ENCODE measurements around the gene NKG7.

- TF ChIP-seq, protein P1, sequence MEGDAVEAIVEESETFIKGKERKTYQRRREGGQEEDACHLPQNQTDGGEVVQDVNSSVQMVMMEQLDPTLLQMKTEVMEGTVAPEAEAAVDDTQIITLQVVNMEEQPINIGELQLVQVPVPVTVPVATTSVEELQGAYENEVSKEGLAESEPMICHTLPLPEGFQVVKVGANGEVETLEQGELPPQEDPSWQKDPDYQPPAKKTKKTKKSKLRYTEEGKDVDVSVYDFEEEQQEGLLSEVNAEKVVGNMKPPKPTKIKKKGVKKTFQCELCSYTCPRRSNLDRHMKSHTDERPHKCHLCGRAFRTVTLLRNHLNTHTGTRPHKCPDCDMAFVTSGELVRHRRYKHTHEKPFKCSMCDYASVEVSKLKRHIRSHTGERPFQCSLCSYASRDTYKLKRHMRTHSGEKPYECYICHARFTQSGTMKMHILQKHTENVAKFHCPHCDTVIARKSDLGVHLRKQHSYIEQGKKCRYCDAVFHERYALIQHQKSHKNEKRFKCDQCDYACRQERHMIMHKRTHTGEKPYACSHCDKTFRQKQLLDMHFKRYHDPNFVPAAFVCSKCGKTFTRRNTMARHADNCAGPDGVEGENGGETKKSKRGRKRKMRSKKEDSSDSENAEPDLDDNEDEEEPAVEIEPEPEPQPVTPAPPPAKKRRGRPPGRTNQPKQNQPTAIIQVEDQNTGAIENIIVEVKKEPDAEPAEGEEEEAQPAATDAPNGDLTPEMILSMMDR (IDR thresholded peaks at IDR 0.05): no peak
- TF ChIP-seq POLR2AphosphoS5 (IDR thresholded peaks at IDR 0.05) (no peak), POLR2A (IDR thresholded peaks at IDR 0.05) (no peak)
Observed at GRCh38 chr19:51421229-51422052, 49.0 kb upstream of the NKG7 start.

Measured in breast epithelium (tissue), 3 donors.